ES-I3 (cell line): ENCODE measurements around the gene ZFP3.
"Not testable (repeated sequence)": the region's sequence is repeated elsewhere in the genome, so short reads cannot be mapped to it uniquely, and the experiment has no call there.

Source experiments
- H3K36me3 ChIP-seq: 2 replicates; pipeline ENCODE4 v1.6.1; 2013; ENCODE audit warnings: mild to moderate bottlenecking, low read length, control low read depth, moderate library complexity; ENCODE audit not compliant: insufficient read depth
- H3K4me1 ChIP-seq: 2 replicates; pipeline ENCODE4 v1.6.1; 2013; ENCODE audit warnings: mild to moderate bottlenecking, control low read depth, low read length; ENCODE audit not compliant: insufficient read depth
- H3K9ac ChIP-seq: 2 replicates; pipeline ENCODE4 v1.6.1; 2013; ENCODE audit warnings: low read depth, mild to moderate bottlenecking, low read length, moderate library complexity
- H3K9me3 ChIP-seq: 2 replicates; pipeline ENCODE4 v1.6.1; 2013; ENCODE audit warnings: mild to moderate bottlenecking, low read length, moderate library complexity; ENCODE audit not compliant: control insufficient read depth, insufficient read depth

ZFP3 gene

GRCh38 chr17:5100832-5101231 lies 22.6 kb downstream of the ZFP3 start:
- H3K9ac ChIP-seq: no peak overlapping the region
- peaks cover 5% of the 10 kb centered on the region for H3K36me3 ChIP-seq
- no peaks in the 10 kb centered on the region for H3K4me1 ChIP-seq
- H3K9me3 ChIP-seq: peaks cover 11% of the 10 kb centered on the region; the same call in 1 of the 2 replicates

GRCh38 chr17:5110816-5111215 lies 32.5 kb downstream of the ZFP3 start:
- H3K36me3 ChIP-seq: peaks cover 31% of the 10 kb centered on the region
- H3K4me1 ChIP-seq: no peaks in the 10 kb centered on the region
- peaks cover 10% of the 10 kb centered on the region for H3K9me3 ChIP-seq
- H3K9ac ChIP-seq: peak overlapping the region; percentile 95

- H3K9me3 ChIP-seq: peaks cover 5% of the 10 kb centered on the region
- peak within 1 kb of the TSS; percentile 95 for H3K9ac ChIP-seq
- H3K36me3 ChIP-seq: peaks cover 25% of the 10 kb centered on the region
- H3K4me1 ChIP-seq: no peaks in the 10 kb centered on the region
Measured at GRCh38 chr17:5111402-5112204, 33.3 kb downstream of the ZFP3 start, which contains the start of gene ZNF232. ZNF232 (minus strand) TSS chr17:5111878; CDS start chr17:5111822, 56 bp downstream.

- H3K9ac ChIP-seq: no peak within 1 kb of the TSS; the same call in 1 of the 2 replicates
- H3K36me3 ChIP-seq: peaks cover 2% of the 10 kb centered on the region
- H3K9me3 ChIP-seq: no peaks in the 10 kb centered on the region
- H3K4me1 ChIP-seq: no peaks in the 10 kb centered on the region
Measured at GRCh38 chr17:5115673-5116651, 37.7 kb downstream of the ZFP3 start, which contains the start of gene USP6. USP6 (plus strand) TSS chr17:5116032; CDS start chr17:5130368, 14,336 bp downstream.

GRCh38 chr17:5118219-5118618 lies 40.0 kb downstream of the ZFP3 start:
- H3K4me1 ChIP-seq: no peaks in the 10 kb centered on the region
- peaks cover 2% of the 10 kb centered on the region for H3K36me3 ChIP-seq
- no peak overlapping the region for H3K9ac ChIP-seq
- no peaks in the 10 kb centered on the region for H3K9me3 ChIP-seq

- Histone ChIP-seq H3K9ac (no peak overlapping the region), H3K36me3 (no peaks in the 10 kb centered on the region), H3K9me3 (no peaks in the 10 kb centered on the region), H3K4me1 (no peaks in the 10 kb centered on the region)
Measured at GRCh38 chr17:5120036-5120435, 41.8 kb downstream of the ZFP3 start.

GRCh38 chr17:5120436-5121185 lies 42.3 kb downstream of the ZFP3 start:
- not testable (repeated sequence) for H3K9me3 ChIP-seq, H3K36me3 ChIP-seq, H3K9ac ChIP-seq, H3K4me1 ChIP-seq

- Histone ChIP-seq H3K4me1 (no peaks in the 10 kb centered on the region), H3K36me3 (no peaks in the 10 kb centered on the region), H3K9me3 (no peaks in the 10 kb centered on the region), H3K9ac (no peak overlapping the region)
Measured at GRCh38 chr17:5121186-5121841, 43.0 kb downstream of the ZFP3 start.

- H3K9me3 ChIP-seq, H3K4me1 ChIP-seq, H3K36me3 ChIP-seq: not testable (repeated sequence)
- H3K9ac ChIP-seq: peak overlapping the region; percentile 86
Measured at GRCh38 chr17:5122056-5122455, 43.8 kb downstream of the ZFP3 start.

- peak overlapping the region; percentile 86 for H3K9ac ChIP-seq
- H3K36me3 ChIP-seq: no peaks in the 10 kb centered on the region
- H3K9me3 ChIP-seq: no peaks in the 10 kb centered on the region
- no peaks in the 10 kb centered on the region for H3K4me1 ChIP-seq
Measured at GRCh38 chr17:5122586-5123342, 44.5 kb downstream of the ZFP3 start.

GRCh38 chr17:5123343-5124124 lies 45.3 kb downstream of the ZFP3 start:
- no peaks in the 10 kb centered on the region for H3K4me1 ChIP-seq
- no peaks in the 10 kb centered on the region for H3K36me3 ChIP-seq
- H3K9ac ChIP-seq: no peak overlapping the region; the same call in 1 of the 2 replicates
- H3K9me3 ChIP-seq: no peaks in the 10 kb centered on the region

GRCh38 chr17:5124125-5124760 lies 46.0 kb downstream of the ZFP3 start:
- not testable (repeated sequence) for H3K4me1 ChIP-seq, H3K36me3 ChIP-seq, H3K9me3 ChIP-seq, H3K9ac ChIP-seq
